ENCODE data around the gene PLXNA2.

PLXNA2 gene

DNA sequence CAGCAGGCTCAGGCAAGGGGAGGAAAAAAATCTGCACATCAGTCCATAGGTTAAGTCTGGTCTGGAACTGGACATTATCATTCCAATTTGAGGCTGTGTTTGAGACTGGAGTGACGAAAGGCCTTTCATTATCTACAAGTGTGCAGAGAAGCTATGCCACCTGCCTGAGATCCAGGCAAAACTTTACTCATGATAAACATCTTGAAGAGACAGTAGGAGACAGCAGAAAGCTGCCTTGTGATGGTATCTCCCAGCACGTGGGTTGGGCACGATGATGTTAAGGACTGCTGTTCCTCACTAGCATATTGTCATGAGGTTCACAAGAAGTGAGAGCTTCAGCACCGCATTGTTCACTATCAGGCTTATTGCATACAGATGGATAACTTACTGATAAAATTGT is 126.4 kb downstream of the PLXNA2 start:
- TF ChIP-seq, protein P1, sequence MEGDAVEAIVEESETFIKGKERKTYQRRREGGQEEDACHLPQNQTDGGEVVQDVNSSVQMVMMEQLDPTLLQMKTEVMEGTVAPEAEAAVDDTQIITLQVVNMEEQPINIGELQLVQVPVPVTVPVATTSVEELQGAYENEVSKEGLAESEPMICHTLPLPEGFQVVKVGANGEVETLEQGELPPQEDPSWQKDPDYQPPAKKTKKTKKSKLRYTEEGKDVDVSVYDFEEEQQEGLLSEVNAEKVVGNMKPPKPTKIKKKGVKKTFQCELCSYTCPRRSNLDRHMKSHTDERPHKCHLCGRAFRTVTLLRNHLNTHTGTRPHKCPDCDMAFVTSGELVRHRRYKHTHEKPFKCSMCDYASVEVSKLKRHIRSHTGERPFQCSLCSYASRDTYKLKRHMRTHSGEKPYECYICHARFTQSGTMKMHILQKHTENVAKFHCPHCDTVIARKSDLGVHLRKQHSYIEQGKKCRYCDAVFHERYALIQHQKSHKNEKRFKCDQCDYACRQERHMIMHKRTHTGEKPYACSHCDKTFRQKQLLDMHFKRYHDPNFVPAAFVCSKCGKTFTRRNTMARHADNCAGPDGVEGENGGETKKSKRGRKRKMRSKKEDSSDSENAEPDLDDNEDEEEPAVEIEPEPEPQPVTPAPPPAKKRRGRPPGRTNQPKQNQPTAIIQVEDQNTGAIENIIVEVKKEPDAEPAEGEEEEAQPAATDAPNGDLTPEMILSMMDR (IDR thresholded peaks at IDR 0.05): no peak

- TF ChIP-seq, protein P1 (IDR thresholded peaks at IDR 0.05): no peak
Observed at GRCh38 chr1:208117409-208117808, 126.8 kb downstream of the PLXNA2 start.

DNA sequence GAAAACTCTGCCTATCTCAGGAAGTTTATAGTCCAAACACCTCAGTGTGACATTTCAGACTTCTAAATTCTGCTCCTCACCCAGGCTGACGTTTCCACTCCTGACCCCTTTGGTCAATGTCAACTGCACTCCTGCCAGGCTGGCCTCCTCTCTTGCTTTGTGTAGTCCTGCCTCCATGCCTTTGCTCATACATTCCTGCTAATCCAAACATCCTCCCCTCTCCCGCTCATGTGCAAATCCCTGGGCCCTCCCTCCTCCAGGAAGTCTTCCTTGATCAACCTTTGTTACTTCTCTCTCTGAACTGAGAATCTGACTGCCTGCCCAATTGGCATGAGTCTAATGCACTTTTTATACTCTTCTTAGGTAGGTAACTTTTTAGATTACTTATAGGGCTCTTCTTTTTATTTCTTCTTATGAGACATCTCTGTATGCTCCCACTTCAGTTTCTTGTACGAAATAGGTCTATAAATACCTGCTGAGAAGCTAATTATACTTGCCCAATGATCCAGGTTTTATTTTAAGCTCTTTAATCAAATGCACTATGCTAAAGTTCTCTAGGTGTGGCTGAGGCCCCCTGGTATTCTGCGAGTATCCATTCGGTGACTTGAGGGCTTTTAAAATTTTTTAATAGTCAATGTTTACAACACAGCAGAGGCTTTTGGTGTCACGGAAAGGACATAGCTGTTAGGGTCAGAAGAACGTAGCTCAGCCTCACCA is 128.1 kb downstream of the PLXNA2 start:
- TF ChIP-seq, protein P1 (IDR thresholded peaks at IDR 0.05): no peak

GRCh38 chr1:208113011-208113410 is 131.2 kb downstream of the PLXNA2 start:
- TF ChIP-seq, protein P1 (IDR thresholded peaks at IDR 0.05): no peak

DNA sequence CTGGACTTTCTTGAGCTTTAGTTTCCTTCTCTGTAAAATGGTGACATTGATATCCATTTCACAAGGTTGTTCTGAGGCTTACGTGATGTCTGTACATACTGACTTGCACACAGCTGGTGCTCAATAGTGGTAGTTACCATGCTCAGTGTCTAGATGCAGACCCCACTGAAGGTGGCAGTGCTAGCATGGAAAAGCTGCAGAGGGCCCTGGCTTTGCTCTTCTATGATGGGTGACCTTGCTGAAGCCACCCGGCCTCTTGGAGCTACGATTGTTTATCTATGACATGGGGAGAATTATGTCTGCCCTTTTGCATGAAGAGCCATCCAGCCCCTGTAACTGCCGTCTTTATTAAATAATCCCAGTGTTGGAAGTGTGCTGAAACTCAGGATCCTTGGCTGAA is 131.8 kb downstream of the PLXNA2 start:
- TF ChIP-seq, protein P1 (IDR thresholded peaks at IDR 0.05): no peak

DNA sequence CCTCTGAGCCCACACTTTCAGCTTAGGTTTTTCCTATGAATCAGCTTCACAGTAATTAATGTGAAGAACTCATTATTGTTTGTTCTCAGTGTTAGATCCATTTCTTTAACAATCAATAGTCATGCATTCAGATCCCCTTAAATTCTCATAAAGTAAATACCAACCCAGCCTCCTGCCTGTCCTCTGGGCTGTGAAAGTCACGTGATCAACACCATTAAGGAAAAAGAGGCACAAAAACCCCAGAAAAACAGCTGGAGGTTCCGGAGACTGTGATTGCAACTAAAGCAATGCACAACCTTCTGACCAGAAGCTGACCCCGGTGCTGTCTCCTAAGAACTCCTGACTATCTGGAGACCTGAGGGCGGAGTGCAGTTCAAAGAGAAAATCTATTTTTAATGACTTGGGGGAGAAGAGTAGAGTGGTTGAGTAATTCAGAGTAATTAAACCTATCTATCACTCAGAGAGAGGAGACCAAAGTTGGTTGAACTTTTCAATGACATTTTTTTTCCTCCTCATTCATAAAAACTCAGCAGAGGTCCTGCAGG is 132.5 kb downstream of the PLXNA2 start:
- TF ChIP-seq, protein P1 (IDR thresholded peaks at IDR 0.05): no peak

GRCh38 chr1:208110296-208110695 is 133.9 kb downstream of the PLXNA2 start:
- TF ChIP-seq, protein P1 (IDR thresholded peaks at IDR 0.05): no peak

Measured in LNCAP (cell line).